GM12878 (cell line): Measurements from ENCODE around the gene MPP1. TPM values are rescaled to one million over a fixed set of nuclear protein-coding genes. Genes with fewer than 3 reads are reported as not detected.

Source experiments
- ATAC-seq: fragments of 200-7000 bp; cut with Tn5 transposase; 3 replicates; pipeline ENCODE4 v1.9.1; 2020; ENCODE audit warnings: mild to moderate bottlenecking, moderate library complexity
- BruUV-seq: library from RNA; stranded (reverse); fragments of 400-500 nt; replicated peaks from 2 replicates; lab custom pipeline; 2021; lab: Mats Ljungman, UMichigan
- CTCF ChIA-PET: fragments of 300-600 bp; sonication (Branson Sonifier 250); formaldehyde crosslinking; extraction: SDS; loops from one replicate; lab custom pipeline; 2021; ENCODE audit warnings: inconsistent platforms; lab: Yijun Ruan, JAX
- POLR2A ChIA-PET: fragments of 350-600 bp; formaldehyde crosslinking; extraction: SDS; loops from one replicate; lab custom pipeline; 2021; ENCODE audit warnings: inconsistent platforms; lab: Charles Lee
- RAD21 ChIA-PET: fragments of 300-600 bp; sonication (Branson Sonifier 250); formaldehyde crosslinking; loops from one replicate; lab custom pipeline; 2023; ENCODE audit warnings: antibody characterized with exemption; ENCODE audit not compliant: unreplicated experiment; lab: Charles Lee
- SMC1A ChIA-PET: fragments of 300-600 bp; sonication (Branson Sonifier 250); formaldehyde crosslinking; loops from one replicate; lab custom pipeline; 2023; ENCODE audit not compliant: unreplicated experiment, uncharacterized antibody; lab: Charles Lee
- DNase-seq: peaks from one replicate; pipeline ENCODE4 v3.0.0-alpha.2; 2011; ENCODE audit warnings: low read depth, low spot score
- FAIRE-seq: peaks from 3 replicates; lab custom pipeline; 2011; peaks lifted over from hg19 to GRCh38; lab: Jason Lieb, UNC
- H2AFZ ChIP-seq: 2 replicates; pipeline ENCODE4 v1.6.0; 2011; ENCODE audit warnings: low read depth, low read length, control low read depth; ENCODE audit not compliant: control insufficient read depth
- H3K27ac ChIP-seq: 2 replicates; pipeline ENCODE4 v1.5.1; 2011; ENCODE audit warnings: control low read depth; ENCODE audit not compliant: control insufficient read depth, insufficient read depth
- H3K27me3 ChIP-seq, 2 experiments: replicated peaks in 1 of 2; 2 replicates each; pipeline versions ENCODE4 v1.6.0 to v1.6.1; 2011; ENCODE audit warnings: low read length in 1 of 2; ENCODE audit not compliant: control insufficient read depth in 2 of 2, insufficient read depth in 2 of 2
- H3K36me3 ChIP-seq, 2 experiments: 2 replicates each; pipeline ENCODE4 v1.5.1; 2011; ENCODE audit warnings: low read length in 1 of 2; ENCODE audit not compliant: control insufficient read depth in 2 of 2, insufficient read depth in 2 of 2
- H3K4me1 ChIP-seq: 2 replicates; pipeline ENCODE4 v1.6.1; 2011; ENCODE audit warnings: mild to moderate bottlenecking, low read length, moderate library complexity, mixed read lengths; ENCODE audit not compliant: control insufficient read depth, insufficient read depth
- H3K4me2 ChIP-seq: 2 replicates; pipeline ENCODE4 v1.6.0; 2011; ENCODE audit warnings: control low read depth; ENCODE audit not compliant: control insufficient read depth, insufficient read depth
- H3K4me3 ChIP-seq: fragments of 200-600 bp; sonication (generic); 2 replicates; pipeline ENCODE4 v1.5.1; 2016
- H3K79me2 ChIP-seq: 2 replicates; pipeline ENCODE4 v1.6.0; 2011; ENCODE audit warnings: low read length; ENCODE audit not compliant: control insufficient read depth, insufficient read depth
- H3K9ac ChIP-seq: 2 replicates; pipeline ENCODE4 v1.8.0; 2011; ENCODE audit warnings: low read length, control low read depth, mixed read lengths; ENCODE audit not compliant: control insufficient read depth, insufficient read depth
- H3K9me3 ChIP-seq: replicated peaks from 3 replicates; pipeline ENCODE4 v1.5.1; 2011; ENCODE audit warnings: mild to moderate bottlenecking, low read length; ENCODE audit not compliant: control insufficient read depth, insufficient read depth
- H4K20me1 ChIP-seq: 2 replicates; pipeline ENCODE4 v1.6.0; 2011; ENCODE audit not compliant: control insufficient read depth, insufficient read depth
- KAT2A ChIP-seq: conservative IDR thresholded peaks from 2 replicates; pipeline ENCODE4 v1.6.1; 2011; ENCODE audit warnings: low read depth, low read length; ENCODE audit not compliant: control insufficient read depth
- MEF2B ChIP-seq: fragments of 450-650 bp; IDR thresholded peaks from 2 replicates; pipeline ENCODE4 v1.6.1; 2018; ENCODE audit warnings: mild to moderate bottlenecking, moderate library complexity; ENCODE audit not compliant: partially characterized antibody, poor library complexity, severe bottlenecking
- MLLT1 ChIP-seq: fragments of 450-650 bp; IDR thresholded peaks from 2 replicates; pipeline ENCODE4 v1.6.1; 2016; ENCODE audit warnings: mild to moderate bottlenecking
- RBBP5 ChIP-seq: fragments of 200-600 bp; sonication (generic); conservative IDR thresholded peaks from 2 replicates; pipeline ENCODE4 v1.6.1; 2016
- SKIL ChIP-seq: fragments of 450-650 bp; IDR thresholded peaks from 2 replicates; pipeline ENCODE4 v1.6.1; 2017; ENCODE audit warnings: mild to moderate bottlenecking, low read depth, inconsistent platforms; ENCODE audit not compliant: poor library complexity, severe bottlenecking
- SRF ChIP-seq, 2 experiments: IDR thresholded peaks; 2 replicates each; pipeline ENCODE4 v1.6.1; 2011; ENCODE audit warnings: low read depth in 2 of 2, low read length in 2 of 2, mild to moderate bottlenecking in 1 of 2, moderate library complexity in 1 of 2
- ZNF217 ChIP-seq: fragments of 450-650 bp; IDR thresholded peaks from 2 replicates; pipeline ENCODE4 v1.6.1; 2017; ENCODE audit warnings: antibody characterized with exemption, mild to moderate bottlenecking
- ZNF384 ChIP-seq: IDR thresholded peaks from 2 replicates; pipeline ENCODE4 v1.6.1; 2012; ENCODE audit warnings: low read depth, mild to moderate bottlenecking, low read length, improper control_type of control experiment, borderline replicate concordance
- WGBS: methylation state at CpG from one replicate; pipeline ENCODE4 v1.1.6; 2016; ENCODE audit warnings: low lambda C conversion rate; ENCODE audit not compliant: insufficient replicate concordance, insufficient coverage; ENCODE audit errors: missing lambda C conversion rate; 5-methylcytosine and 5-hydroxymethylcytosine counted together
- in situ Hi-C: fragments of 300-500 bp; cut with MboI; formaldehyde crosslinking; loops from 9 replicates; pipeline ENCODE4 v1.14.3; 2018; ENCODE audit warnings: mixed read lengths
- intact Hi-C: fragments of 100-400 bp; cut with micrococcal nuclease; formaldehyde crosslinking; loops from one replicate; pipeline ENCODE4 v1.14.2; 2022; ENCODE audit not compliant: unreplicated experiment
- polyA plus RNA-seq, 11 experiments: library from polyadenylated mRNA; depleted of rRNA in 4 of 11; unstranded in 6 of 11; stranded (reverse) in 5 of 11; fragments of >200 nt; fragmentation: Nextera tagmentation in 4 of 11; fragmentation: Illumina TruSeq in 1 of 11; extraction: Ambion mirVana in 4 of 11; extraction: Trizol in 1 of 11; gene quantifications; 1 replicate in 1 of 11; 2 replicates in 10 of 11; pipeline versions ENCODE4 v1.2.1 to v1.2.3, GENCODE V29; 2011 to 2016; ENCODE audit warnings: inconsistent platforms in 2 of 11, missing spikeins in 2 of 11, low read depth in 1 of 11
- total RNA-seq, 4 experiments: library from RNA; depleted of rRNA in 3 of 4; stranded (reverse); fragments of >200 nt in 3 of 4; fragmentation: Illumina TruSeq in 1 of 4; extraction: Trizol in 1 of 4; gene quantifications; 2 replicates each; pipeline versions ENCODE4 v1.2.1 to v1.2.3, GENCODE V29; 2013 to 2021

MPP1 gene
- total and polyA plus RNA-seq, 10 of the 15 experiments (the other 5 are each of a cell fraction or from before 2014, with no cell fraction given): 1.9 to 20.1 (median 14.8) TPM

- no peak for TF ChIP-seq SKIL
- TF ChIP-seq SRF (IDR thresholded peaks at IDR 0.05; ENCODE audit: low read depth in 2 of 2, low read length in 2 of 2): no peak
- TF ChIP-seq RBBP5: no peak
- TF ChIP-seq ZNF384: no peak
- TF ChIP-seq KAT2A: no peak
These were observed 73.4 kb downstream of the MPP1 start (continued) for GRCh38 chrX:154731881-154732280.

GRCh38 chrX:154731184-154731583, 74.1 kb downstream of the MPP1 start:
- FAIRE-seq: no peak
- Histone ChIP-seq H3K27ac (no peak overlapping the region), H3K36me3 (no peaks in the 10 kb centered on the region), H3K4me2 (no peak overlapping the region), H4K20me1 (no peaks in the 10 kb centered on the region), H3K4me3 (no peak overlapping the region)
- WGBS: 90% methylated on average over 5 of the region's 5 CpGs
- TF ChIP-seq MEF2B: no peak
- TF ChIP-seq ZNF217: no peak
- no peak for TF ChIP-seq MLLT1
- TF ChIP-seq, all 136 proteins: peak for 0
- Histone ChIP-seq H3K27me3 (no peaks in the 10 kb centered on the region), H3K4me1 (peaks cover 8% of the 10 kb centered on the region), H3K9ac (no peak overlapping the region), H2AFZ (no peak overlapping the region), H3K79me2 (no peaks in the 10 kb centered on the region), H3K9me3 (no peaks in the 10 kb centered on the region)
- ChIA-PET POLR2A (no interaction called here), SMC1A (no interaction called here), RAD21 (no interaction called here), CTCF (interaction anchor here (4.8 kb wide), 1 partner anchor 17 kb away, joined by 19 read pairs; no protein-coding TSS in a partner anchor)
- intact Hi-C loops: no loop called here
- no peak for DNase-seq
- no peak for ATAC-seq
- no TSS peak for BruUV-seq
- in situ Hi-C loops: loop anchor here (25.0 kb wide), 1 partner anchor 144 kb away; the partner anchor contains the start of gene CTAG1A
